ENCODE measurements around the gene GRIK4.
"Not testable (repeated sequence)": the region's sequence is repeated elsewhere in the genome, so short reads cannot be mapped to it uniquely, and the experiment has no call there.

GRIK4 gene

DNA sequence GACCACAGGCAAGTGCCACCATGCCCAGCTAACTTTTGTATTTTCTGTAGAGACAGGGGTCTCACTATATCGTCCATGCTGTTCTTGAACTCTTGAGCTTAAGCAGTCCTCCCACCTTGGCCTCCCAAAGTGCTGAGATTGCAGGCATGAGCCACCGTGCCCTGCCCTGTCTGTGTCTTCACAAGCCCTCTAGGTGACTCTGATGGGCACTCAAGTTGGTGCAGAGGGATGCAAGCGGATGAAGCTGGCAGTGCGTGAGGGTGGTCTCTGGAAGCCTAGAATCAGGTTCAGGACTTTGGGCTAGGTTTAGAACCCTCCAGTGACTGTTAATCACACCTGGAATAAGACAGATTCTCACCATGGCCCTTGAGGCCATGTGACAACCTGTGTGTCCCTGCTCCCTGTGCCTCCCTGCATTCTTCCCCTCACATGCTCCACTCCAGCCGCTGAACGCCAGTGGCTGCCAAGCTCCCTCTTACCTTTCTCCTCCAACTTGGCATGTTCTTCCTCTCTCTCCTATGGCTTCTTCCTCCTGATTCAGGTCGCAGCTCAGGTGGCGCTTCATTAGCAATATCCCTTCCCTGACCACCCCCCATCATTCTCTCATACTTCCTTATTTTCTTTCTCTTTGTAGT is 270.1 kb downstream of the GRIK4 start:
- DNase-seq (ENCODE audit: low read depth in 2 of 2): no peak

DNA sequence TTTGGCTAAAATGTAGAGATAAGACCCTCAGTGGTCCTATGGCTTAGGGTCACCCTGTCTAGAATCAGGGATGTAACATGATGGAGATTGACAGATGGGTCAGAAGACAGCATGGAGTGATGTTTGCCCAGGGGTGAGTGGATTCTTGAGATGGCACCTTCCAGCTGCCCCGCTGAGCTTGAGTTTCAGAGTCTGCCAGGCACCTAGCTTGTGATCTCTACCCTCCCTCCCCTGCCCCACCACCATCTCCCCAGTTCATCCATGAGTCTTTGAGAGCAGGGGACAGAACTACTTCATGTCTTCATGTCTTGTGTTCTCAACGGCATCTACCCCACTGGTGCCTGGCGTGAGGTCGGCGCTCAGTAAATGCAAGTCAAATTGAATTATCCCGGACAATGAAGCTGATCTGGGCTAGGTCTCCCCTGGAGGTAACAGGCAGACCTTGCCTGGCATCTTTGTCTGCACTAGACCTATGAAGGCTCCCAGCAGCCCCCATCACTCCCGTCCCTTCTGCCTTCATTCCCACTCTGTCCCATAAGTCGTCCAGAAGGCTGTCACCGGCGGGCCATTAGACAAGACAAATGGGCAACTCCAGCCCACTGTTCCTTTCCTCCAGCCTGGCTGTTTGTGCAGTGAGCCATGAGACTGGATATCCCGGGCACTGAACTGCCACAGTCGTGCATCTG is 273.2 kb downstream of the GRIK4 start:
- no peak for DNase-seq (ENCODE audit: low read depth in 2 of 2)

DNA sequence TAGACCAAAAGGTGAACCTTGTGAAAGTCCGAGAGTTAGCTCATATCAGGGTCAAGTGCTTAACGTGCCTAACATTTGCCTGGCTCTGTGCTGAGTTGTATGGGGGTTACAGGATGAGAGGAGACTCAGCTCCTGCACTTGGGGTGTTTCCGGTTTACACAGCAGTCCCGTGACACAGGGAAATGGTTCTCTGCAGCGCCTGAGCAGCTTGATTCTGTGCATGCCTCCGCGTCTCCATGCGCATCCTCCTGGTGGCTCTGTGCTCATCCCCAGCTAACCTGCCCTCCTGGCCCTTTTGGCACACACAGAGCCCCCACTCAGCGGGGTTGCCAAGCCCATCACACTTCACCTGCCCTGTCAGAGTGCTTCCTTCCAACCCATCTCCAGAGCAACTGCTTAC is 274.0 kb downstream of the GRIK4 start:
- no peak for DNase-seq (ENCODE audit: low read depth in 2 of 2)

DNA sequence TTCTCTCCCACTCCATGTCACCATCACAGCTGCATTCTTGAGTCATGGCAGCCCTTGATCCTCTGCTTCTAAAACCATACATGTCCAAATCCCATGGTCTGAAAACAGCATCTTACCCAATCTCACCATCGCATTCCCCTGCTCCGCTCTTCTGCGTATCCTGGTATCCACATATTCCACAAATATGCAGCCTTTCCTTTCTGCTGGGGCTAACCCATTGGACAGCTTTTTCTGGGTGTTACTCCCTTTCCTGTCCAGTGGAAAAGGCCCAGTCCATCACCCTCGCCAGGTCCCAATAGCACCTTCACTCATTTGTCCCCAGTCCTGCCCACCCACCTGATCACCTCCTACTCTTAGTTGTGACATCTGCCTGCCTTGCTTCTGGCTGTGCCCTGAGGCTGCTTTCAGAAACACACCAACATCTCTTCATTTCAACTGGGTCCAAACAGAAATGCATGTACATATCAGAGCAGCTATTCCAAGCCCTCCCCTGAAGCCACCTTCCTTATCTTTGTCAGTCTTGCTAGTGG is 274.7 kb downstream of the GRIK4 start:
- no peak for DNase-seq (ENCODE audit: low read depth in 2 of 2)

DNA sequence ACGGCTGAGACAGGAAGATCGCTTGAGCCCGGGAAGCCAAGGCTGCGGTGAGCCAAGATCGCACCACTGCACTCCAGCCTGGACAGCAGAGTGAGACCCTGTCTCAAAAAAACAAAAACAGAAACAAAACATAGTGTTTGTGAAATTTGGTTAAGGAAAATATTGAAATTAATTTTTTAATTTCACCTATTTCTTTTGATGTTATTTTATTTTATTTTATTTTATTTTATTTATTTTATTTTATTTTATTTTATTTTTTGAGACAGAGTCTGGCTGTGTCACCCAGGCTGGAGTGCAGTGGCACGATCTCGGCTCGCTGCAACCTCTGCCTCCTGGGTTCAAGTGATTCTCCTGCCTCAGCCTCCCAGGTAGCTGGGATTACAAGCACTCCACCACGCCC is 275.7 kb downstream of the GRIK4 start:
- DNase-seq (ENCODE audit: low read depth in 2 of 2): not testable (repeated sequence)

DNA sequence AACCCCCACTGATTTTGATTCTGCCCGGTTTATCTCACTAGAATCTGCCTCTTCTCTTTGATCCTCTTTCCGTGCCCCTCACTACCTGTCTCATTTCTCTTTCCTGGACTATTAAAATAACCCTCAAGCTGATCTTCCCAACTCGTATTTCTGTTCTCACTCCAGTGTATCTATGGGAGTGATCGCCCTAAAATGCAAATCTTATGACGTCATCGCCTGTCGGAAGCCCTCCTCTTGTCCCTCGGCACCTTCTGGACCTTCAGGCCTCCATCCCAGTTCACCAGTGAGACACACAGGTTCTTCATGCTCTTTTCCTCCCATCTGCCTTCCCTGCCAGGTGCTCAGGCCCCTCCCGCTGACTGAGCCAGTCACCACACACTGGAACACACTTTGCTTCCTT is 277.8 kb downstream of the GRIK4 start:
- no peak for DNase-seq (ENCODE audit: low read depth in 2 of 2)

DNA sequence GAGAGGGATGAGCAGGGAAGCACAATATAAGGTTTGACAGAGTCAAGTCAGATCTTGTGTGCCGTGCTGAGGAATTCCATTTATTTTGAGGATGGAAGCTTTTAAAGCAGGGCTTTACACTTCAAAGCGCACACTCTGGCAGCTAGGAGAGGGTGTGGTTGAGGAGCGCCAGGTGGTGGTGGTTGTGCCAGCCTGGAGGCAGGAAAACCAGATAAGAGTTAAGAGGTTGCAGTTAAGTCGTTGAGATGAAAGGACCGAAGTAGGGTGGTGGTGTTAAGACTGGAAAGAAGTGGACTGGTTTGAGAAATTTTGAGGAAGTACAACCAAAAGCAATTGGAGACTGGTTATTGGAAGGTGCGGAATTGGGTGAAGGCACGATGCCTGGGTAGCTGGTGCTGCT is 280.8 kb downstream of the GRIK4 start:
- DNase-seq (ENCODE audit: low read depth in 2 of 2): no peak

DNA sequence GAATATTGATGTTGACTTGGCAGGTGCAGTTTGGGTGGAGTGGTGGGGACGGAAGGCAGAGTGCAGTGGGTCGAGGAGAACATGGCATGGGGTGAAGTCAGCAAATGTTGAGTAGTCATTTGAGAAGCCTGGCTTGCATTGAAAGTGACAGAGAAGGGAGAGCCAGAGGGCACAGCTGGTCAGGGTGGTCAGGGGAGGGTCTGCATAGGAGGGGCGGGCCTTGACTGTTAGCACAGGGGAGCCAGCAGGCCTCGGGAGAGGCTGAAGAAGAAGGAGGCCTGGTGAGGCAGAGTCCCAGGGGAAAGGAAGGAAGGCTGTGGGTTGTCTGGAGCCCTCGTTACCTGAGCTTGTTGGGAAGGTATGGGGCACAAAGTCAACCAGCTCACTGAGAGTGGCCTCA is 281.6 kb downstream of the GRIK4 start:
- no peak for DNase-seq (ENCODE audit: low read depth in 2 of 2)

DNA sequence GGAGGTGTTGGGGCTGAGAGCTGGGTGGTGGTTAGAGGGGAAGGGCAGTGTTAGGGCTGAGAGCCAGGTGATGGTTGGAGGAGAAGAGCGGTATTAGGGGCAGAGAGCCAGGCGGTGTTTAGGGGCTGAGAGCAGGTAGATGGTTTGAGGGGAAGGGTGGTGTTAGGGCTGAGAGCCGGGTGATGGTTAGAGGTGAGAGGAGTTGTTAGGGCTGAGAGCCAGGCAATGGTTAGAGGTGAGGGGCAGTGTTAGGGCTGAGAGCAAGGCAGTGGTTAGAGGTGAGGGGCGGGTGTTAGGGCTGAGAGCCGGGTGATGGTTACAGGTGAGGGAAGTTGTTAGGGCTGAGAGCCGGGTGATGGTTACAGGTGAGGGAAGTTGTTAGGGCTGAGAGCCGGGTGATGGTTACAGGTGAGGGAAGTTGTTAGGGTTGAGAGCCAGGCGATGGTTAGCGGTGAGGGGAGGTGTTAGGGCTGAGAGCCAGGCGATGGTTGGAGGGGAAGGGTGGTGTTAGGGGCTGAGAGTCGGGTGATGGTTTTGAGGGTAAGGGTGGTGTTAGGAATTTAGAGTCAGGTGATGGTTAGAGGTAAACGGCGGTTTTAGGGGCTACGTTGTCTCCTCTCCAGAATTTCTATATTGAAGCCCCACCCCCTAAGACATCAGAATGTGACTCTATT is 282.4 kb downstream of the GRIK4 start:
- DNase-seq (ENCODE audit: low read depth in 2 of 2): no peak

DNA sequence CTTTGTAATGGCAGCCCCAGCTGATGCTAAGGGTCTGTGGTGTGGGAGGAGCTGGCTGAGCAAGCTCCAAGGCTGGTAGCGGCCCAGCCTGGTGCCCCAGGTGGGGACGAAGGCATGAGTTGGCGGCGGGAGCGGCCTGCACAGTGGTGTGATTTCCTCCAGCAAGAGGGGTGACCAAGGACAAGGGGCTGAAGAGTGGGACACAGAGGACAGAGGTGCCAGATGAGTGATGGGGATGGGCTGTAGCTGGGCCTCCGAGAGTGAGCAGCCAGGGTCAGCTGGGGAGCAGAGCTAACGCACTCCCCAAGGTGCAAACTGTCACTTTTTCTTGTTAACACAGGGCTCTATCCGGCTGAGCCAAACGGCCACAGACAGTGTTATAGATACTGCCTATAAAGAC is 283.2 kb downstream of the GRIK4 start:
- no peak for DNase-seq (ENCODE audit: low read depth in 2 of 2)

DNA sequence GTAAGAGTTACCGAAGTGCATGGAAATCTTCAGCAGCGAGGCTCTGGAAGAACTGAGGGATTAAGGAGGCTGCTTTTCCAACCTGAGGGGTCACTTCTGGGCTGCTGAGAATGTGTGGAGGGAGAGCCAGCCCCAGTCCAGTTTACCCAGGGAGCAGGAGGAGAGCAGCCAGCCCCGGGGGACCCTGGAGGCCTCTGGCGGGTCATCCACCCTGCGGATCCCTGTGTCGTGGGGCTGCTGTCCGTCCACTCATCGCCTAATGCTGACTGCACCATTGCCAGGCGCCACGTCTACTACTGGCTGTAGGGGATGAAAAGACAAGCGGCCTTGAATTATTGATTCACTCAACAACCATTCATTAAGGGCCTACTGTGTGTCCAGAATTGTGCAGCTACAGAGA is 283.6 kb downstream of the GRIK4 start:
- no peak for DNase-seq (ENCODE audit: low read depth in 2 of 2)

DNA sequence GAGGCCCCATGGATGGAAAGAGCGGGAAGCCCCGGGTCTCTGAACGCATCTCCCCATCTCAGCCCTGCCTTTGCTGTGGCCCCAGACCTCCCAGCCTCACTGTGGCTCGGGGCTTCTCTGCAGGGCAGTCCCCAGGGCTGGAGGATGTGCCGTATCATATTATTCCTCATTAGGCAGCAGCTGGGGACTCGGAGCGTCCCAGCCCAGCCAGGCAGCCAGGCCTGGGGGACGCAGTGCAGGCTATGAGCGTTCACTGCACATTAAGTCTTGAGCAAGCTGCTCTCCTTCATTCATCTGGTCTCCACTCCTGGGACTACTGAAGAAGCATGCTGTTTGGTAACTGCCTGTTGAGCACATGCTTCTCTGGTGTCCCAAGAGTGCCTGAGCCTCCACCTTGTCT is 285.6 kb downstream of the GRIK4 start:
- DNase-seq (ENCODE audit: low read depth in 2 of 2): no peak

DNA sequence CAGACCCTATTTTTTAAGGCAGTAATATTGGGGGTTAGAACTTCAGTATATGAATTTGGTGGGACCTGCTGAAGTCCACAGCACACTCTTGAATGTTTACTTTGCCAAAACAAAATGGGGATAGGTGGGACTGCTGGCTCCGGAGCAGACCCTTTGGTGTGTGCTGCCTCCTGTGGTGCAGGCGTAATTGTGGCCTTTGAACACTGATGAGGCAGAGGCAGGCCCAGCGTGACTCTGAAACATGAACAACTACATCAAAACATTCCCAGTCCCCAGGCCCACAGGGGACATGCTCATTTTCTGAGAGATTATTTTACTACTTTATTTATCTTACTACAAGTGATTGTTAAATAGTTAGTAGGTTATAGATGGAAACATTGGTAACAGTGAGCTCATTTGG is 287.3 kb downstream of the GRIK4 start:
- no peak for DNase-seq (ENCODE audit: low read depth in 2 of 2)

DNA sequence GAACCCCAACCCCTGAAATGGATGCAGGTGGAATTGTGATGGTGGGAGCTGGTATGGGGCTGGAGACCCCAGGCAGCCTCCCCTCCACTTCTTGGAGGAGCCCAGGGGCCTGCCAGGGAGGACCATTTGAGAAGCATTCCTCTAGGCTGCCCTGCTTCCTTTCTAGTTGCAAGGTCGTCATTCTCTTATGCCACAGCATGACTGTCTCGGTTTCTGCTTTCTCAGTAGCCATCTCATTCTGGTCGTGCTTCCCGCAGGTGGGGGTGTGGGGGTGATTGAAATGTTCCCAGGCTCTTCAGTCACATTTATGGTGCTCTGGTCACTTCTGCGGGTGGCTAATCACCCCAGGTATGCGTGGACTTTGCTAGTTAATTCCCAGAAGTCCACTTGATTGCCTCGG is 288.7 kb downstream of the GRIK4 start:
- no peak for DNase-seq (ENCODE audit: low read depth in 2 of 2)

DNA sequence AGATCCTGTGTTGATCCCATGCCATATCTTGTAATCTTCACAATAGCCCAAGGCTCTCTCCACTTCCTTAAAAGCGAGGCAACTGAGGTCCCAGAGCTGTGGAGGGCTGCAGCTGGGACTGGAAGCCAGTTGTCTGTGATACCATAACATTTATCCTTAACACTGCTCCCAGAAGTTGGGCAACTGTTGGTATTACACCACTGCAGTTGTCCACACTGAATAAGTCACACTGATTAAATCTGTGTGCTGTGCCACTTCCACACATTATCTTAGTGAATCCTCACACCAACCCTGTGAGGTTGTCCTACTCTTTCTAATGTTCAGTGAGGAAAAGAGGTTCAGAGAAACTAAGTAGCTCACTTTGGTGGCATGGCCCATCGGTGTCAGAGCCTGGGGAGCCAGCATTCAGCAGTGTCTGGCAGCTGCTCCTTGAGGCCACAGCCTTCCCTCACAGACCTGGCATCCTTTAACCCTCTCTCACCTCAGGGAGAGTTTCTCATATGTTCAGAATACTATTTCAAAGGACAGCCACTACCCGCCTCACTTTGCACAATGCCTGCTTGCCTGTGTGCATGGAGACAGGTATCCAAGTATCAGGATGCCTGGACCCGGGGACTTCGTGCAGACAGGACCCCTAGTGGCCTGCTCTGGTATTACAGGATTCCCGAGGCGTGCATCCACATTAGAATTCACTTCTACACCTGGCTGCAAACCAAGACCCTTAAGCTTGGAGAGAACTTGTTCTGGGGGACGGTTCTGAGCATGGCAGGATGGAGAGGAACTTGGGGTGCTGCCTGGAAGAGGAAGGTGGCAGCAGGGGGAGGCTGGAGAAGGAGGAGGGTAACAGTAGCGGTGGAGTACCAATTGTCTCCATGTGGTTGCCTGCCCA is 290.5 kb downstream of the GRIK4 start:
- peak; percentile 14 to 21 for DNase-seq (ENCODE audit: low read depth in 2 of 2)

DNA sequence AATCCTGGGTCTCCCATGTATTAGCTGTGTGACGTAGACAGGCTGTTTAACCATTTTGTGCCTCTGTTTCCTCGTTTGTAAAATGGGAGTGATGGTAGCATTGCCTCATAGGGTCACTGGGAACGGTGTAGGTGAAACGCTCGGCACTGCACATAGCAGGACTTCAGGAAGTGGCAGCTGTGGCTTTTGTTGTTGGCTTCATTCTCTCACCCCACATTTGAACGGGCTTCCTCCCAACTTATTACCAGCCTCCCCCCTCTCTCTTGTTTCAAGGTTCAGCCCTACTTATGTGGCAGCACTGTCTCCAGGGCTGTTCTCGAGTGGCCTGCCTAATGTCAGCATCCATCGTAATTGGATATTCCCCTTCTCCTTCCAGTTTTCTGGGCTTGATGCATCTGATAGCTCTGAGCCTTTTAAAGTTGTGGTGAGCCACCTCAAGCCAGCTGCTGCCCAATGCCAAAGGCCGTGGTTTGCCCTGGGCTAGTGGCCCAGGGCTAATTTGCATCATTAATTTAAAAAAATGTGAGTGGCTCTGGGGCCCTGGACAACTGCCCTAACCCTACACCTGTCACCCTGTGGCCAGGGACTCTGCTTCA is 294.5 kb downstream of the GRIK4 start:
- DNase-seq (ENCODE audit: low read depth in 2 of 2): no peak

DNA sequence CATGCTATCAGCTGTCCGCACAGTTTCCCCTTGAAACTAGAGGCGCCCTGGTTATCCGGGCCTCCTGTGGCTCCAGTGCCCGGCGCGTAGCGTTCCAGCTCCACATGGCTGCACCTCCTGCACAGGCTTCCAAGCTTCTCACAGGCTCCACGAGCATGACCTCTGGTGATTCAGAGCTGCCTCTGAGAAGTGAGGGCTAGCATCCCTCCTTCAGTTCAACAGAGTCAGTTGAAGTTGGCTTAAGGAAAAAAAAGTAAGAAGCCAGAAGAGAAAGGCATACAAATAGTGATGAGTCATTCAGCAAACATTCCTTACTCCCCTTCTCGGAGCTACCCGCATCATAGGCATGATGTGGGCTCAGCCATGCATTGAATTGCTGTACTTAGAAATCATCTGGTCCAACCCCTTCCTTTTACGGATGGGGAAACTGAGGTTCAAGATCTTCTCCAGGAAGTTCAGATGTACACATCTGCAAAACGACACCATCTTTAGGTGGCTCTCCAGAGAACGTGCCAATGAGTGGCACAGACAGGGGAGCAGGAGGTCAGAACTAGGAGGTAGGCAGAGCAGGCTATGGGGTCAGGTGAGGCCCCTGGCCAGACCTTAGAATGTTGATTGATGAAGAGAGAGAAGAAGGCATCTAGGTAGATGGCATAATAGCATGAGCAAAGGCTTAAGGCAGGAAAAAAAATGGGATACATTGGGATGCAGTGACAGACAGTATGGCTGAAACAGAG is 296.0 kb downstream of the GRIK4 start:
- DNase-seq (ENCODE audit: low read depth in 2 of 2): peak; percentile 76 to 77

DNA sequence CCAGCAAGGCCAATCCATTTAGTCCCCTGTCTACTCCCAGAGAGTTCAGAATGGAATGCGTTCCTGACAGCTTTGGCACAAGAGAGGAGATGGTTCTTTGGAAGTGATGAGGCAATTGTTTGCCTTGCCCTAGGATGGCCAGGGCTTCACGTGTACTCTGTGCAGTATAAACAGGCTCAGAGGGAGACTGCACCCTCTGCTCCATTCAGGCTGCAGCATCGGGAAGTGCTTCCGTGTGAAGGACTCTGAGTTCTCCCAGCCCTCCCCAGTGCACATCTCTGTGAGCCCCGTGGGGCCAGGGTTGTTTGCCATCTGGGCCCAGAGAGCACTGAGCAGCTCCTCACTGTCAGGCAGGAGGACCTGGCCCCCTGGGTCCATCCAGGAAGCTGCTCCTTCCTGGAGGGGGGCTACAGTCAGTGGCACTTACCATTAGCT is 297.1 kb downstream of the GRIK4 start:
- DNase-seq (ENCODE audit: low read depth in 2 of 2): no peak

DNA sequence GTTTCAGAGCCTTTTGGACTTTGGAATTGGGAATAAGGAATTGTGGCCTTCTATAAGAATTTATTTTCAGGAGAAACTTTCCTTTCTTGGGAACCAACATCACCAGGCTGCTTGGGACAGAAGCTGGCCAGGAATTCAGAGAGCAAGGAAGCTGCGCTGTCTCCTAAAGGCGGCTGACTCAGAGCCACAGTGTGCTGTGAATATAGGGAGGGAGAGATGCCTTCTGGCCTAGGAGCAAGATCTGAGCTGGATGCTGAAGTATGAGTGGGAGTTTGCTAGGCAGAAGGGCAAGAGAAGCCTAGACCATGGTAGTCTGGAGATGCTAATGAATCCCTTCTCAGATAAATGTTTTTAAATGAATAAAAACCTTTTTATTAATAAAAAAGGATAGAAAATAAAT is 298.7 kb downstream of the GRIK4 start:
- DNase-seq (ENCODE audit: low read depth in 2 of 2): no peak

DNA sequence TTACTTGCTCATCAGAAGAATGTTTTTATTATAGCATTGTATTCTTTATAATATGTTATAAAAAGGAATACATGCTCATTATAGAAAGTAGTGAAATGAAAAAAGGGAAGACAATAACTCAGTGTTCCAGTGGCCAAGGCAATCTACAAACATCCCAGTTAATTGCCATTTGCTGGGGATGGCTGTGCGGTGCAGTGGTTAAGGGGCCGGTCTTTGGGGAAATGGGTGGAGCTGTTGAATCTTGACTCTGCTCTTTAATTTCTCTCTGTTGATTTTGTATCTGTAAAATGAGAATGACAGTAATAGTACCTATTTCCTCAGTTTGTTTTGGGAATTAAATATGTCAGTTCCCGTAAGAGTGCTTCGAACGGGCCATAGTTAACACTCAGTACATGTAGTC is 299.7 kb downstream of the GRIK4 start:
- no peak for DNase-seq (ENCODE audit: low read depth in 2 of 2)

DNA sequence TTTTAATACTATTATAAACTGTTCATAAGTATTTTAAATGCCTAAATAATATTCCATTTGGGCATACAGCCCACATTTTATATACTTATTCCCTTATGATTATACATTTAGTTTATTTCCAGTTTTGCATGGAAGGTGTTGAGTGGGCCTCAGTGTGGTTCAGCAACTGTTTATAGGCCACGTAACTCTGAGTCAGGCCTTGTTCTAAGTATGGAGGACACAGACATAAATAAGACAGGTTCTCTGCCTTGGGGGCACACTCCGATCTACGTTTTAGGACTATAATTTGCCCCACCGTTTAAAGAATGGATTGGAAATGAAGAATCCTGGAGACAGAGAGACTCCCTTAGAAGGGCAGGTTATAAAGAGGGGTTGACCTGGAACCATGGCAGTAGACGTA is 300.2 kb downstream of the GRIK4 start:
- no peak for DNase-seq (ENCODE audit: low read depth in 2 of 2)
